GM19193 (cell line): ENCODE results near the gene ZNF467.

Source experiments
- POLR2A ChIP-seq: IDR thresholded peaks from 4 replicates; pipeline ENCODE4 v1.6.1; 2011; ENCODE audit not compliant: insufficient read depth, insufficient read length; ENCODE audit errors: extremely low read depth

ZNF467 gene

GRCh38 chr7:149773446-149774236, at the start of gene ZNF467:
Gene ZNF467 (minus strand): TSS chr7:149773588. CDS start chr7:149771032, 2,556 bp downstream.
- no peak for TF ChIP-seq POLR2A

GRCh38 chr7:149822353-149822943, 49.1 kb upstream of the ZNF467 start:
- TF ChIP-seq POLR2A, result no peak

DNA sequence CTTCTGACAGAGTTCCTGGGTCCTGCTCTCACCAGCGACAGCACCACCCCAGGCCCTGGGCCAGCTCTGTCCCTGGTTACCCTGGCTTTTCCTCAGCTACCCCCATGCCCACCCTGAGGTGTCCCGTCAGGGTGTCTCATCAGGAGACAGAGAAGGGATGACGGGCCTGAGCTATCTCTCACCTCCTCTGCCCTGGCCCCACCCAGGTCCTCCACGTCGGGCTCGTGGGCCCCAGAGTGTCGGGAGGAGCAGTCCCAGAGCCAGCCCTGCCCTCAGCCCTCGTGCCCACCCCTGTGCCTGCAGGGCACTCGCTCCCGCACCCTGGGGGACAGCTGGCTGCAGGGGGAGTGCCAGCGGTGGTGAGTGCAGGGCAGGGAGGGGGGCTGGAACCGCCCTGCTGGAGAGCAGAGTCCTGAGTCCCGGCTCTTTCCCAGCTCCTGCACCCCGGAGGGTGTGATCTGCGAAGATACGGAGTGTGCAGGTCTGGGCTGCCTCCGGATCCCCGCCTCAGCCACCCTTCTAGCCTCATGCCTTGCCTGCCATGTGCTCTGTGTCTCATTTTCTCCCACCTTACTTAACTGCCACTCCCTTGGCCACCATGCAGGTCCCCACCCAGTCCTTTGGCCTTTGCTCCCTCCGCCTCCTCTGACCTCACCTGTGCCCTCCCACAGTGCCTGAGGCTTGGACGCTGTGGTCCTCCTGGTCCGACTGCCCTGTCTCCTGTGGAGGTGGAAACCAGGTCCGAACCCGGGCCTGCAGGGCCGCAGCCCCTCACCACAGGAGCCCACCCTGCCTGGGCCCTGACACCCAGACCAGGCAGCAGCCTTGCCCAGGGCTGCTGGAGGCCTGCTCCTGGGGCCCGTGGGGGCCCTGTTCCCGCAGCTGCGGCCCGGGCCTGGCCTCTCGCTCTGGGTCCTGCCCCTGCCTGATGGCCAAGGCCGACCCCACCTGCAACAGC, 48.1 kb upstream of the ZNF467 start:
- TF ChIP-seq POLR2A, result no peak

GRCh38 chr7:149820622-149821190, 47.3 kb upstream of the ZNF467 start:
- TF ChIP-seq POLR2A, result no peak

GRCh38 chr7:149819961-149820340, 46.6 kb upstream of the ZNF467 start:
- TF ChIP-seq POLR2A, result no peak

DNA sequence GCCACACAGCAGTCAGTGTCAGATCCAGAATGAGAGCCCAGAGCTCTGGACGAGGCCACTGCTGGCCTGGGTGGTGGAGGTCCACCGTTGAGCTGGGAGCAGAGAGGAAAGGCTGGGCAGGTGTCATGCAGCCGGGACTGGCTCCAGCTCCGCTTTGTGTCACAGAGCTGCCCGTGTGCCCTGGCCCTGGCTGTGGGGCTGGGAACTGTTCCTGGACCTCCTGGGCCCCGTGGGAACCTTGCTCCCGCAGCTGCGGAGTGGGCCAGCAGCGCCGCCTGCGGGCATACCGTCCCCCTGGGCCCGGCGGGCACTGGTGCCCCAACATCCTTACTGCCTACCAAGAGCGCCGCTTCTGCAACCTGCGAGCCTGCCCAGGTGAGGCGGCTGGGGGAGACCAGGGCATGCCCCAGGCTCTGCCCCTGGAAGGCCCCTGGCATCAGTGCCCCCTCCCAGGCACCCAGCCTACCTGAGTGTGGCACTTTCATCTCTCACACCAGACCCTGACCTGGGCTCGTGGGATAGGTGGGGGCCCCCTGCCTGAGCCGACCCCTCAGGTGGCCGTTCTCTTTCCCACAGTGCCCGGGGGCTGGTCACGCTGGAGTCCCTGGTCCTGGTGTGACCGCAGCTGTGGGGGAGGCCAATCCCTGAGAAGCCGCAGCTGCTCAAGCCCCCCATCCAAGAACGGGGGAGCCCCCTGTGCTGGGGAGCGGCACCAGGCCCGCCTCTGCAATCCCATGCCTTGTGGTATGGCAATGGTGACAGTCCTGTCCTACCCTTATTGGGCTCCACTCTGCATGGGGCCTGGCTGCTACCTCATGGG, 46.0 kb upstream of the ZNF467 start:
- TF ChIP-seq POLR2A, result no peak

- no peak for TF ChIP-seq POLR2A
Observed at GRCh38 chr7:149818536-149818840, 45.1 kb upstream of the ZNF467 start.

DNA sequence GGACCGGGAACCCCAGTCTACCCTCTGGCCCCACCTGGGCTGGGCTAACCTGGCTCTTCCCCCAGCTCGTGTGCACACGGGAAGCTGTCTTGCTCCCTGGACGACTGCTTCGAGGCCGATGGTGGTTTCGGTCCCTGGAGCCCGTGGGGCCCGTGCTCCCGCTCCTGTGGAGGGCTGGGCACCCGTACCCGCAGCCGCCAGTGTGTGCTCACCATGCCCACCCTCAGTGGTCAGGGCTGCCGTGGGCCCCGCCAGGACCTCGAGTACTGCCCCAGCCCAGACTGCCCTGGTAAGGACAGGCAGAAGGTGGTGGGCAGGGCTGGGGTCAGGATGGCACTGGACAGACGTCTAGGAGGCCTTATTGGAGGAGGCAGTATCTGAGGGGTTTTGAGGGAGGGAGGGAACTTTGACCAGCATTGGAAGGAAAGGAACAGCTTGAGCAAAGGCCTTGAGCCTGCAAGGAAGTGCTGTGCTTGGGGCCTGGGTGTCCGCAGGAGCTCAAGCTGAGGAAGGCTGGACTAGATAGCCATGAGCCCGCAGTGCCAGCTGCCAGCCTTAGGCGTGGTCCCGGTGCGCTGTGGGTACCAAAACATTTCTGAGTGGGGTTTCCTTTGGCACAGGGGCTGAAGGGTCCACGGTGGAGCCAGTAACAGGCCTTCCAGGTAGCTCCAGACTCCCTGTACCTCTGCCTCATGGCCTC, 44.6 kb upstream of the ZNF467 start:
- no peak for TF ChIP-seq POLR2A

DNA sequence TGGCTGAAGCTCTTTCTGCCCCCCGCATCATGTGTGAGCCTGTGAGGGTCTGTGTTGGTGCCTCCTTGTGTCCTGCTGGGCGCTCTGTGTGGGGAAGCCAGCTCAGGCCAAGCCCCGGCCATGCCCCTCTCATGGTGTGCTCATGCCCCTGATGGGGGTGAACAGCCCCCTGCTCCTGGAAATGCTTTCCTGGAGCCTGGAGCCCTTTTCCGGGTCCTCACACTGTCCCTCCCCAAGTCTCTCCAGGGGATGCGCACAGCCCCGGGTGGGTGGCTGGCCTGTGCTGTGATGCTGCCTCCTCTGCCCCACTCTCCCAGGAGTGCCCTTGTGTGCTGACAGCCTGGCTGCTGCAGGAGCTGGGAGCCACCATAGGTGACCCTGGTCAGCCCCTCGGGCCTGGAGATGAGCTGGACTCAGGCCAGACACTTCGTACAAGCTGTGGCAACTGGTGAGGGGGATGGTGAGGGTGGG, 43.9 kb upstream of the ZNF467 start:
- no peak for TF ChIP-seq POLR2A

DNA sequence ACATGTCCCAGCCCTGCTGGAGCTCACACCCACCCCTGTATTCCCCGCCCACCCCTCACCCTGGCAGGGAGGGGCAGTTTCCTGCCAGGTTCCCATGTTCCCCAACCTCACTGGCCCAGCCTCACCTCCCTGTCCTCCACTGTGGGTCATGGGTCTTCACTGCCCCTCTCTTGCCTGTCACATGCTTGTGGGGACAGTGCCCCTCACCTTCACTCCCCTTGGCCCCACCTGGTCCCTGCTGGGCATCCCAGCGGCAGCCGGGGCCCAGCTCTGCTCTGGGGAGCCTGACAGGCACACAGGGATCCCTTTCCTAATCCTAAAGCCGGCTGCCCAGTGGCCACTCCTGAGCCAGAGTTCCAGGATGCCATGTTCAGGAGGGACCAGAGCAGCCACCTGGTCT, 43.4 kb upstream of the ZNF467 start:
- no peak for TF ChIP-seq POLR2A

DNA sequence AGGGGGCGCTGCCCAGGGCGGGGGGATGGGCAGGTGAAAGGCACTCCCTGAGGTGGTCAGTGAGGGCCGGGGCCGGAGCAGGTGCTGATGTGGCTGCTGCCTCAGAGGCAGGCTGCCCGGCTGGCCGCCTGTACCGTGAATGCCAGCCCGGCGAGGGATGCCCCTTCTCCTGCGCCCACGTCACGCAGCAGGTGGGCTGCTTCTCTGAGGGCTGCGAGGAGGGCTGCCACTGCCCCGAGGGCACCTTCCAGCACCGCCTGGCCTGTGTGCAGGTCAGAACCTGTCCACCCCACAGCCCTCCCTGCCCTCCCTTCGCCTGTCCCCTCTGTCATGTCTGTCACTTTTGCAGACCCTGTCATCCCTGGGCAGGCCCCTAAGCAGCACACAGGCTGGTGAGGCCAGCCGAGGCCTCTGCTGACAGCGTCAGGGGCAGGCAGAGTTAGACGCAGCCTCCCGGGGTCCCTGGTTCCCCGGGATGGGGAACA, 42.9 kb upstream of the ZNF467 start:
- no peak for TF ChIP-seq POLR2A

GRCh38 chr7:149815661-149816266, 42.4 kb upstream of the ZNF467 start:
- TF ChIP-seq POLR2A, result no peak

DNA sequence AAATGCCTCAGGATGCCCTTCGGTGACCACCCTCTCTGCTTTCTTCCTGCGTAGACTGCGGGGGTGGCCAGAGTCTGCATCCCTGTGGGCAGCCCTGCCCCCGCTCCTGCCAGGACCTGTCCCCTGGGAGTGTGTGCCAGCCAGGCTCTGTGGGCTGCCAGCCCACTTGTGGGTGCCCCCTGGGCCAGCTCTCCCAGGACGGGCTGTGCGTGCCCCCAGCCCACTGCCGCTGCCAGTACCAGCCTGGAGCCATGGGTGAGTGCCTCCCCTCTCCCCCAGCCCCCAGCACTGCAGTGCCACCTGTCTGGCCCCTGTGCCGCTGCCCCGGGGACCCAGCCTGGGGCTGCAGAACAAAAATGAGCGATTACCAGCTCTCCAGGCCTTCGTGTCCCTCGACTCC, 41.7 kb upstream of the ZNF467 start:
- no peak for TF ChIP-seq POLR2A

DNA sequence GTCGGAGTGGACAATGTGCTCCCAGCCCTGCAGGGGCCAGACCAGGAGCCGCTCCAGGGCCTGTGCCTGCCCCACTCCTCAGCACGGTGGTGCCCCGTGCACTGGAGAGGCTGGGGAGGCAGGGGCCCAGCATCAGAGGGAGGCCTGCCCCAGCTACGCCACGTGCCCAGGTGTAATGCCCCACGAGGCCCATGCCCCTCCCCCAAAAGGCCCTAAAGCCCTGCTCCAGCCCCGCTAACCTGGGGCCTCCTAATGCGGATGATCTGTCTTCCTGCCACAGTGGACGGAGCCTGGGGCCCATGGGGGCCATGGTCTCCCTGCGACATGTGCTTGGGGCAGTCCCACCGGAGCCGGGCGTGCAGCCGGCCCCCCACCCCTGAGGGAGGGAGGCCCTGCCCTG, 41.1 kb upstream of the ZNF467 start:
- TF ChIP-seq POLR2A, result no peak
